Measurements from ENCODE around the gene GRK5. TPM values are rescaled to one million over a fixed set of nuclear protein-coding genes. Genes with fewer than 3 reads are reported as not detected.
A peak's percentile ranks its signal among the peaks of the same experiment; 100 is the strongest.

GRK5 gene
- total RNA-seq, 4 donors from 2014 or later = 6.2 to 12.5 (median 9.1) TPM

DNA sequence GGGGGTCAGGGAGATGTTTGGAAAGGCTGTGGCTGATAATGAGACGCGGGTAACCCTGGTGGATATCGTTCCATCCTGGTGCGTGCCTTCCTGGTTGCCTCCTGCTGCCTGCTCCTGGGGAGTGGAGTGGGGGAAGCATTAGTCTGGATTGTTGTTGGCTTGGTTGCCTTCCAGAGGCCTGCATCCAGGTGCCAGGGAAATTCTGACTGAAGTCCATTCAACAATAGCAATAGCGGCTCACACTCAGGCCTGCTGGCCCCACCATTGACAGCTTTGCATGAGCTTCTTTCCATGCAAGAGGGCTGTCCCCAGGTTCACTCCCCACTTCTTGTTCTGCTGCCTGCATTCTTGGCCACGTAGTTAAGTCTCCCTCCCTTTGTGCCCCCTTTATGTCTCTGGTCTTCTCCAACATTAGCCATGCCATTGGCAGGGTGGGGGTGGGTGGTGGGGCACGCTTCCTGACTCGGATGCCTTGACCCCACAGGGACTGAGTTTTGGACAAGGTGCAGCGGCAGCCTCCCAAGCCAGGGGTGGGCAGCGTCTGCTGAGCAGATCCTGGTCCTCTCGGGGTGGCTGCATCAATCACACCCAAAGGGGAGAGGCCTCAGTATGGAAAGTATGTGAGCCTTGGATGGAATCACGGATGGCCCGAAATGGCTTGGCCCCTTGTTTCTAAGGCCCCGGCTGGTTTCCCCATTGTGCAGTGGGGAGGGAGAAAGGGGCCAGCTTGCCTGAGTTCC, 150.2 kb downstream of the GRK5 start:
- no peaks in the 10 kb centered on the region for H3K27me3 ChIP-seq
- in situ Hi-C loops (cut with MboI; ENCODE audit: low sequenced_read_pairs in 4 of 4) = no loop called here
- ATAC-seq = no peak
- no peak overlapping the region for H3K4me3 ChIP-seq
- no peak for DNase-seq
- H3K36me3 ChIP-seq = no peaks in the 10 kb centered on the region
- intact Hi-C loops (cut with DNase I; ENCODE audit: low total_unique reads) = no loop called here
- H3K27ac ChIP-seq = no peak overlapping the region
- no peaks in the 10 kb centered on the region for H3K9me3 ChIP-seq
- H3K4me1 ChIP-seq = peaks cover 0 to 10% of the 10 kb centered on the region in 2 donors
- no peak for TF ChIP-seq POLR2A (IDR thresholded peaks at IDR 0.05)
- TF ChIP-seq, protein P1, sequence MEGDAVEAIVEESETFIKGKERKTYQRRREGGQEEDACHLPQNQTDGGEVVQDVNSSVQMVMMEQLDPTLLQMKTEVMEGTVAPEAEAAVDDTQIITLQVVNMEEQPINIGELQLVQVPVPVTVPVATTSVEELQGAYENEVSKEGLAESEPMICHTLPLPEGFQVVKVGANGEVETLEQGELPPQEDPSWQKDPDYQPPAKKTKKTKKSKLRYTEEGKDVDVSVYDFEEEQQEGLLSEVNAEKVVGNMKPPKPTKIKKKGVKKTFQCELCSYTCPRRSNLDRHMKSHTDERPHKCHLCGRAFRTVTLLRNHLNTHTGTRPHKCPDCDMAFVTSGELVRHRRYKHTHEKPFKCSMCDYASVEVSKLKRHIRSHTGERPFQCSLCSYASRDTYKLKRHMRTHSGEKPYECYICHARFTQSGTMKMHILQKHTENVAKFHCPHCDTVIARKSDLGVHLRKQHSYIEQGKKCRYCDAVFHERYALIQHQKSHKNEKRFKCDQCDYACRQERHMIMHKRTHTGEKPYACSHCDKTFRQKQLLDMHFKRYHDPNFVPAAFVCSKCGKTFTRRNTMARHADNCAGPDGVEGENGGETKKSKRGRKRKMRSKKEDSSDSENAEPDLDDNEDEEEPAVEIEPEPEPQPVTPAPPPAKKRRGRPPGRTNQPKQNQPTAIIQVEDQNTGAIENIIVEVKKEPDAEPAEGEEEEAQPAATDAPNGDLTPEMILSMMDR (IDR thresholded peaks at IDR 0.05 in 4 of 5, conservative IDR thresholded peaks at IDR 0.05 in 1 of 5) = no peak

DNA sequence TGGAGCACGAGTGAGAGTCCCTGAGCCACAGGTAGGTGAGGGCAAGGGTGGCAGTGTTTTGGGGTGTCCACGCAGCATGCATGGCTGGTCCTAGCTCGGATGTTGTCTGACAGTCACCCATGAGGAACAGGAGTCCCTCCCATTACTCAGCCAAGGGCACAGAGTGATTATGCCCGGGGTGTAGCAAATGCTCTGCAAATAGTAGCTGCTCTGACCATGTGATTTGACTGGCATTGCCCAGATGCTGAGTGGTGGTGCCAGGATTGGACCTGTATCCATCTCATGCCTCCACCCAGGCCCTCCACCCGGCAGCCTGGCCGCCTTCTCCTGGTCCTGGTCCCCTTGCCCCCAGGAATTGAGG, 150.8 kb downstream of the GRK5 start:
- Histone ChIP-seq H3K4me1 (peaks cover 0 to 9% of the 10 kb centered on the region in 2 donors), H3K27me3 (no peaks in the 10 kb centered on the region), H3K9me3 (no peaks in the 10 kb centered on the region), H3K4me3 (no peak overlapping the region), H3K27ac (no peak overlapping the region), H3K36me3 (no peaks in the 10 kb centered on the region)
- ATAC-seq = peak; percentile 33 to 39
- TF ChIP-seq POLR2A (IDR thresholded peaks at IDR 0.05) = no peak
- TF ChIP-seq, protein P1 (IDR thresholded peaks at IDR 0.05 in 4 of 5, conservative IDR thresholded peaks at IDR 0.05 in 1 of 5) = no peak
- in situ Hi-C loops (cut with MboI; ENCODE audit: low sequenced_read_pairs in 4 of 4) = no loop called here
- no peak for DNase-seq
- intact Hi-C loops (cut with DNase I; ENCODE audit: low total_unique reads) = no loop called here

DNA sequence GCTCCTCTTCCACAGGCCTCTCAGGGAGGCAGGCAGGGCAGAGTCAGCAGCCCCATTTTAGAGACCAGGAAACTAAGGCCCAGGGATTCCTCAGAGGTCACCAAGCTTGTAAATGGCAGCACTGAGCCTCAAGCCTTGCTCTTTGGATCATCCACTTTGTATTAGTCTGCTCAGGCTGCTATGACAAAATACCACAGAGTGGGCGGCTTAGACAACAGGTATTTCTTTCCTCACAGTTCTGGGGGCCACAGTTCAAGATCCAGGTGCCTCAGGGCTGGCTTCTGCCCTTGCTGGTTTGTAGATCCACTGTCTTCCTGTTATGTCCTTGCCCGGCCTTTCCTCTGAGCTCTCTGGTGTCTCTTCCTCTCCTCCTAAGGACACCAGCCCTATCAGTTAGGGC, 151.2 kb downstream of the GRK5 start:
- peaks cover 0 to 5% of the 10 kb centered on the region in 2 donors for H3K4me1 ChIP-seq
- H3K27ac ChIP-seq = no peak overlapping the region
- H3K9me3 ChIP-seq = no peaks in the 10 kb centered on the region
- DNase-seq (no peak), ATAC-seq (no peak)
- TF ChIP-seq POLR2A (IDR thresholded peaks at IDR 0.05) = no peak
- TF ChIP-seq, protein P1 (IDR thresholded peaks at IDR 0.05 in 4 of 5, conservative IDR thresholded peaks at IDR 0.05 in 1 of 5) = no peak
- H3K4me3 ChIP-seq = no peak overlapping the region
- in situ Hi-C loops (cut with MboI; ENCODE audit: low sequenced_read_pairs in 4 of 4) (no loop called here), intact Hi-C loops (cut with DNase I; ENCODE audit: low total_unique reads) (no loop called here)
- no peaks in the 10 kb centered on the region for H3K36me3 ChIP-seq
- H3K27me3 ChIP-seq = no peaks in the 10 kb centered on the region

DNA sequence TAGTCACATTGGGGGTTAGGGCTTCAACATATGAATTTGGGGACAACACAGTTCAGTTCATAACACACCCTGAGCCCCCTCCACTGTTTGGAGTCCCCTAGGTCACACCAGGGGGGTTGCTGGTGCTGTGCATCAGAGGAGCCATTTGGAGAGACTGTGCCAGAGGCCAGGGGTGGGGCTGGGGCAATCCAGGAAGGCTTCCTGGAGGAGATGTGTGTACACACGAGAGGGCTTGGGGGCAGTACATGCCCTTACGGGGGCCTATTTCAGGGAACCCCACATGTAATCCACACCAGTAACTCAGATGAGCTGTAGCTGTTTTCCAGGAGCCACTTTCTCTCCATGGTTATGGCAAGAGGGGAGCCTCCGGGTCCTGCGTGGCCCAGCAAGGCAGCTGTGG, 151.7 kb downstream of the GRK5 start:
- in situ Hi-C loops (cut with MboI; ENCODE audit: low sequenced_read_pairs in 4 of 4) (no loop called here), intact Hi-C loops (cut with DNase I; ENCODE audit: low total_unique reads) (no loop called here)
- Histone ChIP-seq H3K27me3 (no peaks in the 10 kb centered on the region), H3K4me1 (peaks cover 0 to 5% of the 10 kb centered on the region in 2 donors), H3K4me3 (no peak overlapping the region), H3K9me3 (no peaks in the 10 kb centered on the region), H3K36me3 (no peaks in the 10 kb centered on the region), H3K27ac (no peak overlapping the region)
- DNase-seq = no peak
- TF ChIP-seq POLR2A (IDR thresholded peaks at IDR 0.05) = no peak
- TF ChIP-seq, protein P1 (IDR thresholded peaks at IDR 0.05 in 4 of 5, conservative IDR thresholded peaks at IDR 0.05 in 1 of 5) = no peak
- ATAC-seq = no peak
